GOT3 (cell line): ENCODE measurements around the gene AHR.

Experiments
- DNase-seq: peaks from one replicate; lab custom pipeline; 2025; ENCODE audit warnings: mixed read lengths; lab: John Stamatoyannopoulos, UW

The AHR gene

GRCh38 chr7:17298102-17298839 lies at the start of gene AHR:
Gene AHR (plus strand): TSS chr7:17298652. CDS start chr7:17299265, 613 bp downstream.
- peak; percentile 41 for DNase-seq

GRCh38 chr7:17253885-17254284 lies 44.6 kb upstream of the AHR start:
- DNase-seq = no peak

GRCh38 chr7:17255926-17256325 lies 42.5 kb upstream of the AHR start:
- DNase-seq = no peak

GRCh38 chr7:17256375-17256774 lies 42.1 kb upstream of the AHR start:
- DNase-seq = no peak

GRCh38 chr7:17266565-17266964 lies 31.9 kb upstream of the AHR start:
- no peak for DNase-seq

GRCh38 chr7:17269341-17270221 lies 28.9 kb upstream of the AHR start:
- no peak for DNase-seq

- no peak for DNase-seq
Observed at GRCh38 chr7:17274551-17275245, 23.8 kb upstream of the AHR start.

- DNase-seq = no peak
Observed at GRCh38 chr7:17275749-17276671, 22.4 kb upstream of the AHR start.

- DNase-seq = no peak
Observed at GRCh38 chr7:17279061-17279460, 19.4 kb upstream of the AHR start.

- no peak for DNase-seq
Observed at GRCh38 chr7:17289074-17289645, 9.3 kb upstream of the AHR start.

- no peak for DNase-seq
Observed at GRCh38 chr7:17292843-17293242, 5.6 kb upstream of the AHR start.

GRCh38 chr7:17293481-17293880 lies 5.0 kb upstream of the AHR start:
- DNase-seq = no peak

GRCh38 chr7:17297243-17297642 lies 1.2 kb upstream of the AHR start:
- no peak for DNase-seq

- DNase-seq = no peak
Observed at GRCh38 chr7:17298840-17299482, 509 bp downstream of the AHR start.

GRCh38 chr7:17299483-17299991 lies 1.1 kb downstream of the AHR start:
- no peak for DNase-seq

- no peak for DNase-seq
Observed at GRCh38 chr7:17300012-17300411, 1.6 kb downstream of the AHR start.

- no peak for DNase-seq
Observed at GRCh38 chr7:17300437-17300836, 2.0 kb downstream of the AHR start.

- DNase-seq = no peak
Observed at GRCh38 chr7:17301471-17302456, 3.3 kb downstream of the AHR start.

GRCh38 chr7:17302575-17303142 lies 4.2 kb downstream of the AHR start:
- DNase-seq = no peak
